ENCODE measurements around the gene ZCCHC24.

- no peak for TF ChIP-seq USF2 (IDR thresholded peaks at IDR 0.05; ENCODE audit: low read length)
- no peak for TF ChIP-seq EZH2 (IDR thresholded peaks at IDR 0.05; ENCODE audit: low read depth, low read length, severe bottlenecking)
- no peak for TF ChIP-seq CTCF (IDR thresholded peaks at IDR 0.05; ENCODE audit: control extremely low read depth in 1 of 3, insufficient read depth in 1 of 3, low read depth in 1 of 3, low read length in 3 of 3)
- TF ChIP-seq KDM1A (IDR thresholded peaks at IDR 0.05; ENCODE audit: borderline replicate concordance, low read length): no peak
- TF ChIP-seq SIN3A (conservative IDR thresholded peaks at IDR 0.05 in 1 of 2, IDR thresholded peaks at IDR 0.05 in 1 of 2; ENCODE audit: low read depth in 1 of 2, low read length in 2 of 2): no peak
- TF ChIP-seq JUND (IDR thresholded peaks at IDR 0.05; ENCODE audit: low read length): no peak
- no peak for TF ChIP-seq POLR2A (IDR thresholded peaks at IDR 0.05; ENCODE audit: control extremely low read depth in 1 of 2, low read depth in 2 of 2, low read length in 2 of 2)
- no peak for TF ChIP-seq TEAD4 (IDR thresholded peaks at IDR 0.05; ENCODE audit: low read depth, low read length)
- no peak for TF ChIP-seq RBBP5 (IDR thresholded peaks at IDR 0.05; ENCODE audit: borderline replicate concordance, low read depth, low read length)
- no peak for TF ChIP-seq ATF2 (IDR thresholded peaks at IDR 0.05; ENCODE audit: low read length)
- no peak for TF ChIP-seq CTBP2 (IDR thresholded peaks at IDR 0.05; ENCODE audit: borderline replicate concordance, insufficient read depth, insufficient read length, low read length)
- no peak for TF ChIP-seq RAD21 (IDR thresholded peaks at IDR 0.05 in 1 of 2, conservative IDR thresholded peaks at IDR 0.05 in 1 of 2; ENCODE audit: low read depth in 2 of 2, low read length in 2 of 2)
- TF ChIP-seq RXRA (IDR thresholded peaks at IDR 0.05; ENCODE audit: insufficient read depth, low read depth, low read length): no peak
These were observed 18.4 kb upstream of the ZCCHC24 start for GRCh38 chr10:79463578-79464496.
